Upper lobe of left lung (tissue), 6 donors: Measurements from ENCODE around the gene ALDH3A1. TPM values are rescaled to one million over a fixed set of nuclear protein-coding genes. Genes with fewer than 3 reads are reported as not detected.

ENCODE experiments used
- ATAC-seq, 2 donors: fragments of 200-7000 bp; cut with Tn5 transposase; one replicate each; pipeline ENCODE4 v1.9.1; 2022; ENCODE audit warnings: mild to moderate bottlenecking in 2 of 2, moderate library complexity in 2 of 2; ENCODE audit not compliant: low FRiP score in 2 of 2
- DNase-seq, 2 donors: peaks; one replicate each; pipeline ENCODE4 v3.0.0-alpha.2; 2019 to 2020
- H3K27ac ChIP-seq, 4 donors: fragments of 200-600 bp; sonication (generic); one replicate each; pipeline ENCODE4 v1.5.1; 2016 to 2019
- H3K27me3 ChIP-seq, 4 donors: fragments of 200-600 bp; sonication (generic); one replicate each; pipeline ENCODE4 v1.5.1; 2017 to 2019
- H3K36me3 ChIP-seq, 4 donors: fragments of 200-600 bp; sonication (generic); one replicate each; pipeline ENCODE4 v1.5.1; 2016 to 2019
- H3K4me1 ChIP-seq, 4 donors: fragments of 200-600 bp; sonication (generic); one replicate each; pipeline ENCODE4 v1.5.1; 2018 to 2019
- H3K4me3 ChIP-seq, 4 donors: fragments of 200-600 bp; sonication (generic); one replicate each; pipeline ENCODE4 v1.5.1; 2017 to 2019; ENCODE audit warnings: mild to moderate bottlenecking in 2 of 4, moderate library complexity in 1 of 4
- H3K9me3 ChIP-seq, 4 donors: fragments of 200-600 bp; sonication (generic); one replicate each; pipeline ENCODE4 v1.5.1; 2018 to 2019
- CTCF ChIP-seq, 6 experiments: fragments of 450-650 bp in 4 of 6; fragments of 200-600 bp in 2 of 6; sonication (generic) in 2 of 6; IDR thresholded peaks; one replicate each; pipeline ENCODE4 v1.5.1; 2016 to 2019; ENCODE audit warnings: antibody characterized with exemption in 6 of 6
- EP300 ChIP-seq, 4 donors: sonication (generic); formaldehyde crosslinking; IDR thresholded peaks; one replicate each; pipeline ENCODE4 v1.5.1; 2017; ENCODE audit warnings: antibody characterized with exemption in 4 of 4, control low read depth in 2 of 4
- POLR2A ChIP-seq, 4 donors: fragments of 450-650 bp; IDR thresholded peaks; one replicate each; pipeline ENCODE4 v1.5.1; 2016 to 2017; ENCODE audit warnings: antibody characterized with exemption in 4 of 4, mild to moderate bottlenecking in 2 of 4
- POLR2AphosphoS5 ChIP-seq, 2 donors: sonication (generic); formaldehyde crosslinking; IDR thresholded peaks; one replicate each; pipeline ENCODE4 v1.5.1; 2017; ENCODE audit warnings: antibody characterized with exemption in 2 of 2
- WGBS, 2 donors: methylation state at CpG; one replicate each; pipeline ENCODE4 v1.1.5; 2017 to 2018; 5-methylcytosine and 5-hydroxymethylcytosine counted together
- total RNA-seq, 6 donors: library from RNA; depleted of rRNA in 4 of 6; stranded (reverse); fragments of >200 nt in 4 of 6; gene quantifications; one replicate each; pipeline versions ENCODE4 v1.1.0 to v1.2.1, GENCODE V29; 2016 to 2021
- donor health status: DM: no; HTN: no; CAD: no; lungs with moderate emphysema.
- donor health status: DM: no; HTN: yes; CAD: no; lungs with severe emphysema.

ALDH3A1 gene
- 10 to 100 TPM in 3 of 6 donors, 1 to 10 TPM in 3; 2.4 to 72.8 (median 9.1) TPM for total RNA-seq

GRCh38 chr17:19747829-19748806, at the start of gene ALDH3A1:
TSS of gene ALDH3A1 (minus strand) at chr17:19748298. CDS start at chr17:19745129, 3,169 bp downstream.
- TF ChIP-seq EP300 (IDR thresholded peaks at IDR 0.05) (no peak), POLR2AphosphoS5 (IDR thresholded peaks at IDR 0.05) (no peak), CTCF (IDR thresholded peaks at IDR 0.05) (no peak), POLR2A (IDR thresholded peaks at IDR 0.05) (no peak)
- Histone ChIP-seq H3K9me3 (no peaks in the 10 kb centered on the region), H3K27ac (peak within 1 kb of the TSS in 2 of 4 donors; percentile 37 to 50), H3K4me3 (no peak within 1 kb of the TSS), H3K27me3 (no peaks in the 10 kb centered on the region), H3K36me3 (no peaks in the 10 kb centered on the region), H3K4me1 (peaks cover 5 to 35% (median 22%) of the 10 kb centered on the region in 4 donors)
- 46 to 48% methylated on average over 14 to 25 of the region's 25 CpGs for WGBS, 2 donors
- ATAC-seq = no peak
- DNase-seq = peak in 1 of 2 donors; percentile 48

- Histone ChIP-seq H3K27me3 (no peaks in the 10 kb centered on the region), H3K9me3 (peaks cover 0 to 16% (median 4%) of the 10 kb centered on the region in 4 donors), H3K27ac (no peak overlapping the region), H3K36me3 (peaks cover 24 to 86% (median 47%) of the 10 kb centered on the region in 4 donors), H3K4me1 (no peaks in the 10 kb centered on the region), H3K4me3 (no peak overlapping the region)
- no peak for TF ChIP-seq POLR2A (IDR thresholded peaks at IDR 0.05)
- TF ChIP-seq EP300 (IDR thresholded peaks at IDR 0.05) = no peak
- TF ChIP-seq POLR2AphosphoS5 (IDR thresholded peaks at IDR 0.05) = no peak
- TF ChIP-seq CTCF (IDR thresholded peaks at IDR 0.05) = no peak
- DNase-seq = no peak
- 97 to 99% methylated on average over 4 of the region's 4 CpGs for WGBS, 2 donors
- ATAC-seq = no peak
Observed at GRCh38 chr17:19796457-19796856, 48.4 kb upstream of the ALDH3A1 start.

- no peak for ATAC-seq
- 91 to 92% methylated on average over 3 of the region's 3 CpGs for WGBS, 2 donors
- H3K27me3 ChIP-seq = no peaks in the 10 kb centered on the region
- no peak for TF ChIP-seq POLR2AphosphoS5 (IDR thresholded peaks at IDR 0.05)
- no peak for TF ChIP-seq CTCF (IDR thresholded peaks at IDR 0.05)
- no peak for TF ChIP-seq POLR2A (IDR thresholded peaks at IDR 0.05)
- TF ChIP-seq EP300 (IDR thresholded peaks at IDR 0.05) = no peak
- H3K36me3 ChIP-seq = peaks cover 21 to 88% (median 42%) of the 10 kb centered on the region in 4 donors
- DNase-seq = no peak
- H3K9me3 ChIP-seq = peaks cover 0 to 13% (median 3%) of the 10 kb centered on the region in 4 donors
- no peaks in the 10 kb centered on the region for H3K4me1 ChIP-seq
- H3K27ac ChIP-seq = no peak overlapping the region
- no peak overlapping the region for H3K4me3 ChIP-seq
Observed at GRCh38 chr17:19791918-19792550, 43.9 kb upstream of the ALDH3A1 start.

GRCh38 chr17:19787733-19788357, 39.7 kb upstream of the ALDH3A1 start:
- no peaks in the 10 kb centered on the region for H3K27me3 ChIP-seq
- TF ChIP-seq POLR2AphosphoS5 (IDR thresholded peaks at IDR 0.05) = no peak
- H3K27ac ChIP-seq = no peak overlapping the region
- DNase-seq = no peak
- 92 to 94% methylated on average over 5 to 7 of the region's 7 CpGs for WGBS, 2 donors
- H3K9me3 ChIP-seq = no peaks in the 10 kb centered on the region
- ATAC-seq = no peak
- H3K4me1 ChIP-seq = no peaks in the 10 kb centered on the region
- H3K4me3 ChIP-seq = no peak overlapping the region
- peaks cover 0 to 75% (median 20%) of the 10 kb centered on the region in 4 donors for H3K36me3 ChIP-seq

- DNase-seq = no peak
- H3K27me3 ChIP-seq = no peaks in the 10 kb centered on the region
- H3K4me1 ChIP-seq = no peaks in the 10 kb centered on the region
- H3K36me3 ChIP-seq = peaks cover 0 to 87% (median 20%) of the 10 kb centered on the region in 4 donors
- H3K9me3 ChIP-seq = no peaks in the 10 kb centered on the region
- no peak overlapping the region for H3K27ac ChIP-seq
- no peak for ATAC-seq
- TF ChIP-seq EP300 (IDR thresholded peaks at IDR 0.05) (no peak), CTCF (IDR thresholded peaks at IDR 0.05) (no peak), POLR2AphosphoS5 (IDR thresholded peaks at IDR 0.05) (no peak), POLR2A (IDR thresholded peaks at IDR 0.05) (no peak)
- WGBS, 2 donors = 68 to 78% methylated on average over 4 of the region's 4 CpGs
- H3K4me3 ChIP-seq = no peak overlapping the region
Observed at GRCh38 chr17:19785854-19786253, 37.8 kb upstream of the ALDH3A1 start.
